KOPT-K1 (cell line): ENCODE results near the gene TAF6L.

Experiments used
- H3K27ac ChIP-seq: fragments of 200-600 bp; sonication (generic); 2 replicates; pipeline ENCODE4 v1.5.1; 2016; ENCODE audit warnings: antibody characterized with exemption, mild to moderate bottlenecking, low read depth, low read length; ENCODE audit not compliant: poor library complexity, severe bottlenecking
- H3K36me3 ChIP-seq: fragments of 200-600 bp; sonication (generic); 2 replicates; pipeline ENCODE4 v1.5.1; 2017; ENCODE audit warnings: antibody characterized with exemption, mild to moderate bottlenecking, low read length, moderate library complexity; ENCODE audit not compliant: insufficient read depth
- H3K9me3 ChIP-seq: fragments of 200-600 bp; sonication (generic); 2 replicates; pipeline ENCODE4 v1.5.1; 2017; ENCODE audit warnings: antibody characterized with exemption, low read length, mild to moderate bottlenecking; ENCODE audit not compliant: insufficient read depth, poor library complexity, severe bottlenecking

TAF6L gene

DNA sequence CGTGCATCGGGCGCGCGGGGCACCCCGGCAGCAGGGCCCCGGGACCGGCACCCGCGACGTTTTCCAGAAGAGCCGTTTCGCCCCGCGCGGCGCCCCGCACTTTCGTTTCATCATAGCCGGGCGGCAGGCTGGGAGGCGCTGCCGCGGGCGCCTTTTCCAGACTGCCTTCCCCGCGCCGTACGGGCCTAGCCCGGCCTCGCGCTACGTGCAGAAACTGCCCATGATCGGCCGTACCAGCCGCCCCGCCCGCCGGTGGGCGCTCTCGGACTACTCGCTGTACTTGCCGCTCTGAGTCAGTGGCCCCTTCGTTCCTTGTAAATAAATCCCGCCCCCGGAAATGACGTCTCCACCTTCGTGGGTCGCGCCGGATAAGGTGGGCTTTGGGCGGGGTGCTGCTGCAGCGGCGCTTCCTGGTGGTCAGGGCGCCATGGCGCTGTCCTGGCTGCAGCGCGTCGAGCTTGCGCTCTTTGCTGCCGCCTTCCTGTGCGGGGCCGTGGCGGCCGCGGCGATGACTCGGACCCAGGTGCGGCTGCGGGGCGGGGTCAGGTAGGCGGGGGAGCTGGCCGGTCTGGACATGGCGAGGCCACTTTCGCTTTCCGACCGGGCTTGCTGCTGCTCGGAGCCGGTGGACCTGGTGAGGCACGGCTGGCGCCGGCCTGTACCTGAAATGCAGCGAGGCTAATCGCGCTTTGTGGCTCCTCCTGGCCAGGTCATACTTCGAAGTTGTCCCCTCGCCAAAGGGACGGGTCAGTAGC, 16.0 kb downstream of the TAF6L start, which contains the start of gene TMEM179B:
TSS of gene TMEM179B (plus strand) at position 398 of the 755 bp plus-strand sequence. CDS start at position 428, 30 bp downstream.
- peaks cover 52% of the 10 kb centered on the region for H3K36me3 ChIP-seq
- H3K9me3 ChIP-seq = no peaks in the 10 kb centered on the region
- peak within 1 kb of the TSS; percentile 91 for H3K27ac ChIP-seq

- Histone ChIP-seq H3K27ac (no peak overlapping the region), H3K36me3 (peaks cover 56% of the 10 kb centered on the region), H3K9me3 (no peaks in the 10 kb centered on the region)
Observed at GRCh38 chr11:62788991-62789390, 17.8 kb downstream of the TAF6L start.

- Histone ChIP-seq H3K9me3 (no peaks in the 10 kb centered on the region), H3K27ac (no peak overlapping the region), H3K36me3 (peaks cover 62% of the 10 kb centered on the region)
Observed at GRCh38 chr11:62789576-62789975, 18.4 kb downstream of the TAF6L start.

DNA sequence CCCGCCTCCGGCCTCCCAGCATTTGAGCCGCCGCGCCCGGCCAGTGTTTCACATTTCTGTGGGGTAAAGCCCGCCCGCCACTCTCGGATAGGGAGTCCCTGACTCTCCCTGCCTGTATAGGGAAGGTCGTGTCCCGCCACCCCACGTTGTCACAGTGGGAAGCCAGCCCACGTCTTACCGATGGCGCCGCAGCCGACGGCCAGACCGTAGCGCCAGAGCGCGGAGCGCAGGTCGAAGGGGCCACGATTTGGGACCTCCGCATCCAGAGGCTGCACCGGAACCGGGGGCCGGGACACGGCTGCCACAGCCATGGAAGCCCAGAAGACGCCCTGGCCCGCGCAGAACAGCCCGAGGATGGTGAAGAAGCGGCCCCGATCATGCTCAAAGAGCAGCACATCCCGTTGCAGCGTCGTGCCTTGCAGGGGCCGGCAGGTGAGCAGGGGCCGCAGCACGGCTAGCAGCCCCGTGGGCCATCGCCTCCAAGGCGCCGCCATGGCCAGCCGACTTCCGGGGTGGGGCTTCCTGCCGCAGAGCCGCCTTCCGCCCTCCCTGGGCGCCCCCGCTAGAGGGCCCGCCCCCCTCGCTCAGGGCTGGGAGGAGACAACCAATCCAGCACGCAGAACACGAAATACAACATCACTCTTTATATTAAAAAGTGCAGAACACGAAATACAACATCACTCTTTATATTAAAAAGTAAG, 20.5 kb downstream of the TAF6L start, which contains the start of gene TMEM223:
TSS of gene TMEM223 (minus strand) at position 506 of the 701 bp plus-strand sequence. CDS start at position 494, 12 bp downstream.
- Histone ChIP-seq H3K9me3 (no peaks in the 10 kb centered on the region), H3K36me3 (peaks cover 70% of the 10 kb centered on the region), H3K27ac (peak within 1 kb of the TSS; percentile 85)

GRCh38 chr11:62792202-62792575, 21.0 kb downstream of the TAF6L start:
- H3K27ac ChIP-seq = peak overlapping the region; percentile 85
- peaks cover 75% of the 10 kb centered on the region for H3K36me3 ChIP-seq
- no peaks in the 10 kb centered on the region for H3K9me3 ChIP-seq

- H3K9me3 ChIP-seq = no peaks in the 10 kb centered on the region
- H3K36me3 ChIP-seq = peaks cover 90% of the 10 kb centered on the region
- H3K27ac ChIP-seq = no peak overlapping the region
Observed at GRCh38 chr11:62794201-62794775, 23.1 kb downstream of the TAF6L start.

DNA sequence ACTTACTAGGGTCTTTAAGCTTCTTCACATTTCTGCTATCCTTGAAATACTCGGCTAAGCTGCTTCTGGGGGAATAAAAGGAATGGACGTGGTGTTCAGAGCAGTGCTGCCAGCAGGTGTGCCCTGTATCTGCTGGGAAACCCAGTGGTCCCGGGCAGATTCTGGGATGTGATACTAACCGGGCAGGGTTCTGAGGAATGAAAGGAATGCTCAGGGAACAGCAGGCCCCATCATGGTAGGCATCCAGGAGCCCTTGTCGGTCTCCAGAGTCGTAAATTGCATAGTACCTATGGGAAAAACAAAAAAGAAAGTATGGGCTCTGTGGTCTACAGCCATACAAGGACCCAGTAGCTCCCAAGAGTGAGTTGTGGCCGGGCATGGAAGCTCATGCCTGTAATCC, 25.1 kb downstream of the TAF6L start:
- H3K27ac ChIP-seq = no peak overlapping the region

GRCh38 chr11:62799486-62799885, 28.3 kb downstream of the TAF6L start:
- no peak overlapping the region for H3K27ac ChIP-seq
- peaks cover 96% of the 10 kb centered on the region for H3K36me3 ChIP-seq
- H3K9me3 ChIP-seq = no peaks in the 10 kb centered on the region

More for the DNA sequence above, 25.1 kb downstream of the TAF6L start:
- peaks cover 93% of the 10 kb centered on the region for H3K36me3 ChIP-seq
- H3K9me3 ChIP-seq = no peaks in the 10 kb centered on the region

DNA sequence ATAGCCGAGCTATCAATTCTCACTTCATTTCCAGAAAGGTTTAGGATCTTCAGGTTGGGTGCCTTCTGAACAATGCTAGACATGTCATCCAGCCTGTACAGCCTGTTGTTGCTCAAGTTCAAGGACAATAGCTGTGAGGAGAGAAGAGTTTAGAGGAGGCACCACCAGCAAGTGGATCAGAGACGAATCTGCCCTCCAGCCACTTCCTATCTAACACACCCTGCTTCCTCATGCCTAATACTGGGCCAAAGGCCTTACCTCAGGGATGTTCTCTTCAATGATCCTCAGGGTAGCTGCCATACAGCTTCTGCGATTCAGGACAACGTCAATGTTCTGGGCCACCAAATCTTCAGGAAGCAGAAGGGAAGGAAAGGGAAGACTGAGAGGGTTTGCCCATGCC, 29.9 kb downstream of the TAF6L start:
- no peaks in the 10 kb centered on the region for H3K9me3 ChIP-seq
- peaks cover 80% of the 10 kb centered on the region for H3K36me3 ChIP-seq
- H3K27ac ChIP-seq = no peak overlapping the region

DNA sequence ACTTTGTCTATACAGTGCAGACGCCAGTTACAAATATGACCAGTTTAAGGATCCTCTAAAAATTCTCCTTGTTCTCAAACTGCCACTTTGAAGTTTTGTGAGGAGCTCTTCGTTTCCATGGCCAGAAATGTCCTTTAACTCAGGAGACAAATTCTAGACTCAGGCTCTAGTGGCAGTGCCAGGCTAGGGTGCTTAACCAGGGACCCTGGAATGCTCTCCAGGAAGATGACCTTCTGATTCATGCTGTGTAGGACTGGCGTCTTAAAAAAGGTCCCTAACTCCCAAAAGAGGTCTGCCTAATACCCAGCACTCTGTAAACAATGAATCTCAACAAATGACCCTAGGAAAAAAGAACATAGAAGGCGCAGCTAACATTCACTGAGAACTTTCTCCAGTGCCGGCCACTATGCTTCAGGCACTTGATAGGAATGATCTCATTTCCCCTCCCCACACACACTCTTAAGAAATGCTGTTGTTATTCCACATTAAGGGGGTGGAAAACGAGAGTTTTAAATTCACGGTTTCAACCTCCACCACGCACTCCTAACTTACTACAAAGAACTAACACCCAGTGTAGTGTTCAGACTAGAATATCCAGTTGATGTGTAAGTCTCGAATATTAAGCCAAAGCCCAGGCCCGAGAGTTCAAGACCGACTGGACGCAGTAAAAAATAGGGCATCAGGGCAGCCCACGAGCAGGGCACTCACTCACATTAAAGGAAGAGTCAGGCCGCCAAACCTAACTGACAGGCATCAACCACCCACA, 33.3 kb downstream of the TAF6L start:
- H3K9me3 ChIP-seq = no peaks in the 10 kb centered on the region
- H3K36me3 ChIP-seq = peaks cover 46% of the 10 kb centered on the region
- H3K27ac ChIP-seq = peak overlapping the region; percentile 85

DNA sequence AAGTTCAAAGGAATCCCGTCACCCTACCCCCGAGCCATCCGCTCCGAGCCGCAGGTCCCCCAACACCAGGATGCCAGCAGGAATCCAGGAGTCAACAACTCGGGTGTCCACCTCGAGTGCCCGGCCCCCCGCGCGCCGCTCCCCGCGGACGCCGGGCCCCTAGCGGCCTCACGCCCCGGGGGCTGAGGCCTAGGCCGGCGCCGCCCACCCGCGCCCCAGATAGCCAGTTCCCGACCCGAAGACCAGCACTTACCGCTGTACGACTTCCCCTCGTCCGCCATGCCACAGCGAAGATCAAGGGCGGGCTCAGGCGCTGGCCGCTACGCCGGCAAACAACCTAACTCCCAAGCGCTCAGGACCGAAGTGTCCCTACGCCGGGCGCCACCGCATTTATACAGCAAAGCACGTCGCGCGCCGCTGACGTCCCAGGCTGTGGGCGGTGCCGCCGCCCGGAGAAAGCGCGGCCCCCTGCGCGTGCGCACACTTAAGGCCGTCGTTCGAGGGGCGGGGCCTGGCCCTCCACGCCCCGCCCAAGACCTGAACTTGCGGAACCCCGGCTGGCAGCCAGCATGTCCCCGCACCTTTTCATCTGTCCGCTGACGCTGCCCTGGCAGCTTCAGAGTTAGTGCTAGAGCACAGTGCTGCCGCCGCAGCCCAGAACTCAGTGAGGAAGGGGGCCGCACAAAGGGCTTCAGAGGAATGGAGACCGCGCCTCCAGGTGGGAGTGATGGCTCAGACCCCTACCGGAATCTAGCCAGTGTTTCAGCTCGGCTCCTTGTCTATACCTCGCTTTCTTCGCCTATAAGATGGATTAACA, 34.1 kb downstream of the TAF6L start, which contains the start of gene NXF1:
TSS of gene NXF1 (minus strand) at position 365 of the 817 bp plus-strand sequence. CDS start at position 281, 84 bp downstream.
- H3K9me3 ChIP-seq = no peaks in the 10 kb centered on the region
- peak within 1 kb of the TSS; percentile 85 for H3K27ac ChIP-seq
- H3K36me3 ChIP-seq = peaks cover 38% of the 10 kb centered on the region

DNA sequence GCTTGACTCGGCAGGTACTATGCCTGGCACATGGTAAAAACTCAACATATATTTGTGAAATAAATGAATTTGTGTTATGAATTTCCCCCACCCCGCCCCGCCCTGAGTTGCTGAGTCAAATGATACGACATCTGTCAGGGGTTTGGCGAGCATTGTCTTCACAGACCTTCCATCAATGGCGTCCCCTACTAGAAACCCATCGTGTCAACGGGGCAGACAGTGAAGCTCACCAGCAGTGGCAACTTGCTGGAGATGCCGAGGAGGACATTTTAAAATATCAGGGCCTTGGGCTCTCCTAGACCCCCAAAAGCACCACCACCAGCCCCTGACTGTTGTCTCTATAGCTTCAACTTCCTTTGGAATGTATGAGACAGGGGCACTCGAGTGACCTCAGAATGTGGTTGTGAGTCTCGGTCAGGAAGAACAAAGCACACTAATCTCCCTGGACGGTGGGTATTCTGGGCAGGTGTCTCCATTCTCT, 34.8 kb downstream of the TAF6L start:
- no peaks in the 10 kb centered on the region for H3K9me3 ChIP-seq
- peaks cover 31% of the 10 kb centered on the region for H3K36me3 ChIP-seq
- H3K27ac ChIP-seq = peak overlapping the region; percentile 85

DNA sequence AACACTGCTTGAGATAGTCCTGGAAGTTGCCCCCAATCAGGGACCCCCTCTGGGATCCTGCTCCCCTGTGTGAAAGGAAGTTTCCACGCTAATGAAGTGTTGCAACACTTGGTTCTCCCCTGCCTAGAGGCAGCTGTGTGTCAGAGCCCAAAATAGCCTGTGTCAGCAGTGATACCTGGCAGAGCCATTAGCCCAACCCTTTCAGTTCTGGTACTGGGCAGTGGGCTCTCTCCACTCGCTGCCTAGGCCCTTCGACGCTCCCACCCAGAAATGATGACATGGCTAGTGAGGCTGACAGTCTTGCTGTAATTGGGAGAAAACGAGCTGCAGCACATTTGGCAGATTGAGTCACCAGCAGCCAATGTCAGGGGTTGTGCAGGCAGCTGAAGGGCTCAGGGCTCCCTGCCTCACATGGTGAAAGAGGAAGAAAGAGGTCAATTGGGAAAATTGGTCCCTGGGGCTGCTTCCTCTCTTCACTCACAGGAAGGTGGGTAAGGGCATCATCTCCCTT, 35.5 kb downstream of the TAF6L start:
- peak overlapping the region; percentile 85 for H3K27ac ChIP-seq
- H3K36me3 ChIP-seq = peaks cover 24% of the 10 kb centered on the region
- H3K9me3 ChIP-seq = no peaks in the 10 kb centered on the region

DNA sequence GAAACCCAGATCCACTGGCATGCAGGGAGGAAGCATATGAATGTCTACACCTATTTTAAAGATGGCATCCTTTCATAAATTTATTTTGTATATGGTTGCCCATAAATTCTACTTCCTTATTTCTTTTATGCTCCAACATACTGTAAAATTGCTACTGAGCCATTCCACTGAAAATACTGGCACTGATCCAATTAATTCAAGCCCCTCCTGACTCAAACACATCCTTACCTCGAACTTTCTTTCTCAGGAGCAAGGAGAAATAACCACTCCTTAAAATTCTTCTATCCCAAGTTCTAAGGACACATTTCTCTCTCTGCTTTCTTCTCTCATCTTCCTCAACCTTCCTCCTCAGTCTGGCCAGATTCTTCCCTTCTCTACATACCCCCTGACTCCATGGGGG, 39.6 kb downstream of the TAF6L start:
- Histone ChIP-seq H3K27ac (no peak overlapping the region), H3K9me3 (no peaks in the 10 kb centered on the region), H3K36me3 (no peaks in the 10 kb centered on the region)
